GM18873 (cell line): ENCODE results near the gene C15orf61.

ENCODE experiments used
- ATAC-seq: cut with Tn5 transposase; IDR thresholded peaks from one replicate; pipeline ENCODE4 v1.9.1; 2021; ENCODE audit warnings: mild to moderate bottlenecking, moderate library complexity, moderate number of reproducible peaks; ENCODE audit not compliant: unreplicated experiment, low FRiP score

C15orf61 gene

DNA sequence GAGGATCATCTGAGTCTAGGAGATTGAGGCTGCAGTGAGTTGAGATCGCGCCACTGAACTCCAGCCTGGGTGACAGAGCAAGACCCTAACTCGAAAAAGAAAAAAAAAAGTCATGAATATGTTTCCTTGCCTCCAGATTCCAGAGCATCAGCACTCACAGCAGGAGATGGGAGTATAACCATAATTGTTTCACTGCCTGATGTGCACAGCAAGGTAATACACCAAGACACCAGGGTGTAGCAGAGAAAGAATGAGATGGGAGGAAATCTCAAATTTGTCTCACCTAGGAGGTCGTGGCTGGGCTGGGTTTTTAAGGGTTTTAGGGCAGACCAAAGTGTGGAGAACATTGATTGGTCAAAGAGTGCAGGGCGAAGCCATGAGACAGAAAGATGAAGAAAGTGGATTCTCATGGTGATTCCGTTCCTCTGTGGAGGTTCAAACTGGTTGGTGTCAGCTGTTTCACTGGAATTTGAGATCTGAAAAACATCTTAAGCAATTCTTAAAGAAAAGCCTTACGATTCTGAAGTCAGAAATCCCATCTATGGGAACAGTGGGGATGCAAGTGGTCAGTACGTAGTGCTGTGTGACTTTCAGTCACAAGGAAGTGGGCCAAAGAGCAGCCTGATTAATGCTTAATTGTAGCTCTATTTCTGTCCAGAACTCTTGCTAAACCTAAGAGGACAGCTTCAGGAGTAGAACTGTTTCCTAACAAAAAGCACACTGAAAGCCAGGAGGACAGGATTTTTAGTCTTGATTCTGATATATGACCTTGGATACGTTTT, 7.8 kb upstream of the C15orf61 start:
- no peak for ATAC-seq

DNA sequence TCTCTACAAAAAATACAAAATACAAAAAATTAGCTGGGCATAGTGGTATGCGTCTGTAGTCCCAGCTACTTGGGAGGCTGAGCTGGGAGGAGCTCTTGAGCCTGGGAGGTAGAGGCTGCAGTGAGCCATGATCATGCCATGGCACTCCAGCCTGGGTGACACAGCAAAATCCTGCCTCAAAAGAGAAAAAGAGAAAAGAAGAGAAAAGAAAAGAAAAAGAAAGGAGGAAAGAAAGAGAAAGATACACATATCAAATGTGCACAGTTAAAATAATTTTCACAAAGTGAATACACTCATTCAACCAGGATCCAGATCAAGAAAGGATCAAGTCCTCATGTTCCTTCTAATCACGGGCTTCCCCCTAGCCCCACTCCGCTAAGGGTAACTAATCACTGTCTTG, 5.8 kb upstream of the C15orf61 start:
- no peak for ATAC-seq

DNA sequence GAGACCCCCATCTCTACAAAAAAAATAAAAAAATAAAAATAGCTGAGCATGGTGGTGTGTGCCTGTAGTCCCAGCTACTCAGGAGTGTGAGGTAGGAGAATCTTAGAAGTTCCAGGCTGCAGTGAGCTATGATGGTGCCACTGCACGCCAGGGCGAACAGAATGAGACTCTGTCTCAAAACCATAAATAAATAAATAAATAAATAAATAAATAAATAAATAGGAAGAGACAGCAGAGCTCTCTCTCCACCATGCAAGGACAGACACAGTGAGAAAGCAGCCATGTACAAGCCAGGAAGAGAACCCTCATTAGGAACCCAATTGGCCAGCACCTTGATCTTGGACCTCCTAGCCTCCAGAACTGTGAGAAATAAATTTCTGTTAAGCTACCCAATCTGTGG, 5.4 kb upstream of the C15orf61 start:
- ATAC-seq, result no peak

DNA sequence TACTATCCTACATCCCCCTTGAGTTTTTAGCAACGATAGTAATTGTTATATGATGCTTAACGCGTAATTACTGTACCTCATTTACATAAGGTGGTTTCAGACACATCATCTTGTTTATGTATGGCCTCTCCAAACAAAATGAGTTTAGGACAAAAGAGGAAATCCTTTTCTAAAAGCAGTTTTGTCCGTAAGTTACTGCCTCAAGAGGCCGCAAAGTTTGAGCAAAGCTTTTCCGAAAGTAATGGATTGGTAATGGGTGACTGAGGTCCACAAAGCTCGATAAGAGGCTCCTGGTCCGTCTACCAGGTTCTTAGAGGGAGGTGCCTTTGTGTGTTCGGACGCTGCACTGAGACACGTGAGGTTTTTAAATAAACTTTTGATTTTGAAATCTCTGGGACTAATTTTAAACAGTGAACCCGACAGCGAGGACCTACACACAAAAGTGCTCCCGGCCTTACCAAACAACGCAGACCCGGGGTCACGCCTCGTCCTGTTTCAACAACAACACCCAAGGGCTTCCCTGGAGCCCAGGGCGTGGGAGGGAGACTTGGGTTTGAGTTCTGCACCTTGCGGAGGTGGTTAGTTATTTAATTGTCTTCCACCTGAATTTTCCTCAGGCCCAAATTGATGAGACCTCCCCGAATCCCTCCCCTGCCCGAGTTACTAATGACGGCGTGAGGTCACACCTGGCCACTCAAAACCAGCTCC, 456 bp upstream of the C15orf61 start:
- ATAC-seq, result no peak

DNA sequence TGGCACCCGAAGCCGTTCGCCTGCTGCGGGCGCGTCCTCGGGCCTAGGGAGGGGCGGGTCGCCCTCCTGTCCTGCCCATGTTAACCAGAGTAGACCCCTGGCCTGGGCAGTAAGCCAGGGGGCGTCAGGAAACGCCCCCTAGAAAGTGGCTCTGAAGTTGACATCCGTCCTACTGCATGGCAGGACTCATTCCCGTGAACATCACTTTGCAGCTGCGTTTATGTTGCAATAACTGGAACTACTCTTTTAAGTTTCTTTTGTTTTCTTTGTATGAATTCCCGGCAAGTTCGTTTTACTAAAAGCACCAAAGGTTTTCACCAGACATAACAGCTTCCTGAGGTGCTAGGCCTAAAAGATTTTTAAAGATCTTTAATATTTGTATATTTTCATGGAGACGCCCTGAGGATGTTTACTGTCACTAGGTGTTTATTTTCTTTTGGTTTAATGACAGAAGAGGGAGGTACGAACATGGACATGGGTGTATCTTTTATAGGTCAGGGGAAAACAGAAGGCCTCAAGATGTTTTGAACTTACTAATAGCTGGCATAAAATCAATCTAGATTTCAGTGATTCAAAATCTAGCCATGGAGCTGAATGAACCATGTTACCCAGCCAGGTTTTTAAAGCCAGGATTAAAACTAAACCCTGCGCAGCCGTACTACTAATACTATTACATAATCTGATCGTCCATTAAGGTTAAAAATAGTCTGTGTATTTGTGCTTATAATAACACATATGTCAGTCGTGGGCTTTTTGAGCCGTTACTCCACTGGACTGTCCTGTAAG, 1.0 kb downstream of the C15orf61 start:
- ATAC-seq, result peak; percentile 5

DNA sequence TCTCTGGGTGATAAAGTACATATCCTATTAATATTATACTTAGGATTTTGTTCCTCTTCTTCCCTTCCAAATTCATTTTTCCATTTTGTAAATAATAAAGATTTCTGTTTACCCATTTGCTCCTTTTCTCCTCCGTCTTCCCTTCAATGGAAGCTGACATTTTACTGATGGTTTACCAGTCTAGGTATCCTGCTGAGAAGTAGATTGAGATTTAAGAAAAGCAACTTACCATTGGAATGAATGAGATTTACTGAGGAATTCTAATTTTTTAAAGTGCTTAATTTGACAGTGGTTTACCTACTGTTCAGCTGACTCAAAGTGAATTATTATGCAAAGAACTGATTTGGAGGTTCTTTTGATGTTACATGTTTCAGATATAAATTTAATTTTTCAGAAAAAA, 2.4 kb downstream of the C15orf61 start:
- ATAC-seq, result no peak

DNA sequence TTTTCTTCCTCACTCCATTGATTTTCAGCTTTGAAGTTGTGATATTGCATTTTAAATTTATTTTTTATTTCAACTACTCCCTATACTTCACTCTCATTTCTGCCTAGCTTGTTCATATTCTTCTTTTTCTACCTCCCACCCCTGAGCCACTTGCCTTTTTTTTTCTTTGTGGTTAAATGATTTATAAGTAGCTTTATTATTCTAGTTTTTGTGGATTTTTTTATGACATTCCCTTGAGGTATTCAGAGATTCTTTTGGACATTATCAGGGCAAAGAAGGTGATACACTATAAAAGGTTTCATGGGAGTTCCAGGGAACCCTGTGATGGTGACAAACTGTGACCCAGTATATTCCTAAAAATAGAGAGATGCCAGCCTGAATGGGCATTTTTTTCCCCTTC, 3.3 kb downstream of the C15orf61 start:
- no peak for ATAC-seq

DNA sequence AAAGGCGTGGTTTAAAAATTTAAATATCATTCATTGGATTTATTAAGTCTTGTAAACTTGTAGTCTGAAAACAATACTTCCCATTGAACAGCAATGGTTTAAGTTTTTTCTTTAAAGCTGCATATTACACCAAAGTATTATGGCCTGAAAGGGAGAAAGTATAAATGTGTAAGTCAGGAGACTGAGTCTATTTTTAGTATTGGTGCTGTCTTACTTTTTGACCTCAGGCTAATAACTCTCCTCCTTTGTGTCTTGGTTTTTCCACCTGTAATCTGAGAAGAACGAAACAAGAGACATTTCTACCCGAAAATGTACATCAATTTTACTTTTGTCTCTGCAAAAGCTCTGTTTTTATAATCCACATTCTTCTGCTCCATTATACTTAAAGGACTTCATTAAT, 7.6 kb downstream of the C15orf61 start:
- no peak for ATAC-seq

DNA sequence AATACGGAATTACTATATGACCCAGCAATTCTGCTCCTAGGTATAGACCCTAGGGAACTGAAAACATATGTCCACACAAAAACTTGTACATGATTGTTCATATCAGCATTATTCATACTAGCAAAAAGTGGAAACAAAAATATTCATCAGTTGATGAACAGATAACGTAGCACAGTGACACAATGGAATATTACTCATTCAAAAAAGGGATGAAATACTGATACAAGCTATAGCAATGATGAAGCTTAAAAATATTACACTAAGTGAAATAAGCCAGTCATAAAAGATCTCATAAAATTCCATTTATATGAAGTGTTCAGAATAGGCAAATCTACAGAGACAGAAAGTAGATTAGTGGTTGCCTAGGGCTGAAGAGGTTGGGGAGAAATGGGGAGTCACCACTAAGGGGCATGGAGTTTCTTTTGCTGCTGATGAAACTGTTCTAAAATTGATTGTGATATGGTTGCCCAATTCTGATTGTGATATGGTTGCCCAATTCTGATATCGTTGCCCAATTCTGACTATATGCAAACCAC, 10.5 kb downstream of the C15orf61 start:
- no peak for ATAC-seq

DNA sequence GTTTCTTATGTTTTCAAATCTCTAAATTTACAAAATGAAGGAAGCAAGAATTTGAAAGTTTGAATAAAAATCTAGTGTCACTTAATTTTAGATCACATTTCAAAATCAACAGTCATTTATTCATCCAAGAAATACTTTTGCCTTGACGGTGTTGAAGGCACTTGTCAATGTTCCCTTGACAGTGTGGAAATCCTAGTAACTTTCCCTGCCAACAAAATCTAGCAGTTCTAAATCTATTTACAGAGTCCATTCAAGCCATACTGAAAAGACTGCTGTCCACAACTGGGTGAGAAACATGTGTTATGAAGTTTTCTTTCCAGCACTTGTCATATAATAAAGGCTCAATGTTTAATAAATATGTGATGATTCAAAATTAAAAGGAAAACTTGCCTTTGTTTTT, 12.9 kb downstream of the C15orf61 start:
- ATAC-seq, result no peak

DNA sequence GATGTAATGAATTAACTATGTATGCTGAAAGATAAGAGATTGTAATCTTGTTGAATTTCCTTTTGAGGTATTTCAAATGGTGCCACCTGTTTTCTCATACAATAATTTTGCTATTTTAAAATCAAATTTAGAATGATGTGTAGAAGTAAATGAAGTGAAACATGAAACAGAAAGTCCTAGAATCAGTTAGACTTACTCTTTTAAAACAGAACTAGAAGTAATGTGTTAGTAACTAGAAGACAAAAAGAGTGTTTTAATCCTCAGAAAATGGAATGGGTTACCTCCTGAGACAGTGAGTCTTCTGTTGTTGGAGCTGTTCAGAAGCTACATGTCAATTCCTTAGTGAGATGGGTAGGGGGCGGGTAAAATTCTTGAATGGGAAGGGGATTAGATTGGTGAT, 13.4 kb downstream of the C15orf61 start:
- no peak for ATAC-seq

DNA sequence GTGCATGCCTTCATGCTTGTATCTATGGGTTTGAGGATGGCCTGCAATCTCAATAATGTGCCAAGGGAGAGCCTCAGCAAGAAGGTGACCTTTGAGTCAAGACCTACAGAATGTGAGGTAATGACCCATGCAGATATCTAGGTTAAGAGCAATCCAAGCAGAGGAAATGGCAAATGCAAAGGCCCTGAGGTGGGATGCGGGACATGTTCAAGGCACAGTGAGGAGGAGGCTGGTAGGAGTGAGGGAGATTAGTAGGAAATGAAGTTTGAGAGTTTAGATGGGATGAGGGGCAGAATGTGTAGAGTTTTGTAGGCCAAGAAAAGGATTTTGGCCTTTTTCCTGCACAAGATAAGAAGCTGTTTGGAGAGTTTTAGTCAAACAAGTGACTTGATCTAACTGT, 16.8 kb downstream of the C15orf61 start:
- no peak for ATAC-seq

DNA sequence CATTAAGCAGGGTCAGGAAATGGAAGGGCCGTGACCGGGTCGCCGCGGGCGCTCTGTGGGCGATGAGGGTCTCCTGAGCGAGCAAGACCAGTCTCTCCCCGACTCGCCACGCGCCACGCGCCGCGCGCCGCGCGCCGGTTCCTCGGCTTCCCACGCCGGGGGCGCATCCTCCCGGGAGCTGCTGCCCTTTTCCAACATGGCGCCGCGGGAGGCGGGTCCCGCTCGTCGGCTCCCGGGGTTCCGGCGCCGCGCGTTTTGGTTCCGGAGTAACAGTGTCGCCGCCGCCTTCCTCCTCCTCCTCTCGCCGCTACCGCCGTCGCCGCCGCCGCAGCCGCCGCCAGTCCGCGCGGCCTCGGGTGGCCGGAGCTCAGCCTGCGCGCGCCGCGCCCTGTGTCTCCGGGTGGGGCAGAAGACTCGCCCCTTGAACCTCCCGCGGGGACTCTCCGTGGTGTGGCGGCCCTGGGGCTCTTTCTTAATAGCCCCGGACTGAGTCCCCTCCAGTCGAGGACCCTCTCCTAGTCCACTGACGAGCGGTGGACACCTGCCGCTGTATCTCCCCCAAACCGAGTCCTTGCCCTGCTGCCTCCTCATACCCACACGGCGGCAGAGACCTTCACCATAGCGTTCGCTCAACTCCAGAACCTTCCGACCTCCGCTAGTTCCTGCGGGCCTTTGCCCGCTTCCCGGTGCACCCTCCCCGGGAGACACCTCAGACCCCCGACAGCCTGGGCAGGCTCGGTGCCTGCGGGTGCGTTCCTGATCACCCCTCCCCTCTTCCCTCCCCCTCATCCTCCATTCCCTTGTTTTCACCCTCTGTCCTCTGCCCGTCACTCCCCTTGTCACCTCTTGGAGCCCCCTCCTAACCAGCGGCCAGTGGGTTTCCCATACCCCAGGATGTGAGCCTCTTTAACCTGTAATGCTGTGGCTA, 21.8 kb downstream of the C15orf61 start, which contains the start of gene MAP2K5:
TSS of gene MAP2K5 (plus strand) at position 284 of the 928 bp plus-strand sequence. CDS start at position 917, 633 bp downstream.
- no peak for ATAC-seq

DNA sequence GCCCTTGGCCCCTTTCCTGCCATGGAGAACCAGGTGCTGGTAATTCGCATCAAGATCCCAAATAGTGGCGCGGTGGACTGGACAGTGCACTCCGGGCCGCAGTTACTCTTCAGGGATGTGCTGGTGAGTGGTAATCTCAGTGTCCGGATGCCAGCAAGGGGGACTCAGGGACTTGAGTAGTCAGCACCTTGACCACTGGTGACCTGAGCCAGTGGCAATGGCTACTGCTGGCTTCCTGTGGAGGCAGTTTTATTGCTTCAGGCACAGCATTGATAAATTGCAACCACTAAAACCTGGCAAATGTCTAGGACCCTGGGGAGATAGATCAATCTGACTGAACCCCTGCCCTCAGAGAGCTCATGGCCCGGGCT, 22.4 kb downstream of the C15orf61 start:
- ATAC-seq, result no peak

DNA sequence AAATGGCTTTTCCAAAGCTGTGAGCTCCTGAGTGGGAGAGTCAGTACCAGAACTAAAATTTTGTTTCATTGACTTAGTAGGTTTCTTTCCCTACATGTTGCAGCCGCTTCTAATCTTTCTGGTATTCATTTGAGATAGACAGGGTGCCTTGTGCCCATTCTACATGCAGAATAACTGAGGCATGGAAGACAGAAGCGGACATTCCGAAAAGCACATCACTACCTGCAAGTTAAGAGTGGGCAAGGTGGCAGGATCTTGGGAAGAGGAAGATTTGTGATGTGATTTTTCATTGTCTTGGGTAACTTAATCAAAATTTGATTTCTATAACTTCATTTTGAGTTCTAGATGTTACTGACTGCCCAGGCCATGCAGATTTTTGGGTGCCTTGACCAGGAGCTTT, 23.5 kb downstream of the C15orf61 start:
- ATAC-seq, result no peak

DNA sequence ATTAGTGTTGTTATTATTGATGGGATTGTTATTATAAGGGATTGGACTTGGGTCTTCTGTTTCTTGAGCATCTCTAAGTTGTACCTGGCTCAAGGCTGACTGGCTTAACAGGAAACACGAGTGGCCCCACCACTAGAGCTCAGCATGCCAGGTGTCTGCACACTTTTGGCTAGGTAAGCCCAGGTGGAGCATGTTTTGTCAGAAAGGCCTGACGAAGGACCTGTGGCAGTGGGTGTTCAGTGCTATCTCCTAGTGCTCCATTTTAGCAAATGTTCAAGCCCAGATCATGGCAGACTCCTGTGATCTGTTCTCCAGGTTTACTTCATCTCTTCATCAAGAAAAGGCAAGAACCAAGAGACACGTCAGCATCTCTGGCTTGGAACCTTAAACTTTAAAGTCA, 24.9 kb downstream of the C15orf61 start:
- no peak for ATAC-seq

DNA sequence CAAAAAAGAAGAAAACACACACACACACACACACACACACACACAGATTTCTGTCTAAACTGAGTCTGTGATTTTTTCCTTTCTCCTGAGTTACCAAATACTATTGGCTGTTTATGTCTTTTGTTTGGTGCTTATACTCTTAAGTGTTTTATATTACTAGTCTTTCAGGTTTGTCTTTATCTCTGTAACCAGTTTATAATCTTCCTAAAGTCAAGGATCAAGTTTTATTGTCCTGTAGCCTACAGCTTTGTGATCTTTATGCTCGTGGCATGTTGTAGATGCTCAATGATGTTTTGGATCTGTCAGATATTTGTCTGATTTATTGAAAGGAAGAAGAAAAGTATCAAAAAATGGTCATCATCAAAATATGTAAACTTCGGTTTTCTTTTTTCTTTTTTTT, 26.1 kb downstream of the C15orf61 start:
- no peak for ATAC-seq

DNA sequence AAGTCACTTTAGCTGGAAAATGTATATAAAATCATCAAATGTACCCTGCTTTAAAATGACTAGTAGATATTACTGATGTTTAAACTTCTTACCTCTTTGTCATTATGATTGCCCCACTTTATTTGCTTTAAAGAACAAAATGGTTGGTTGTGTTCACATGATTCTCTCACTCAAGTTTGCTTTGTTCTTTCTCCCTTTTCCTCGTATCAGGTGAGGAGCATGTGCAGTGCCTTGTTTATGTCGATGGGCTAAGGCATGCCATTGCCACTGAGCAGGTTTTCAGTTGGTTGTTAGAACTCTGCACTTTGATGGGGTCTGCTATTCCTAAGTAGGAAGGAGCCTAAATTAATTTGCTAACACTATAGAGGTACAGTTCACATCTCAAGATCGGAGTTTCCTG, 26.9 kb downstream of the C15orf61 start:
- ATAC-seq, result no peak

DNA sequence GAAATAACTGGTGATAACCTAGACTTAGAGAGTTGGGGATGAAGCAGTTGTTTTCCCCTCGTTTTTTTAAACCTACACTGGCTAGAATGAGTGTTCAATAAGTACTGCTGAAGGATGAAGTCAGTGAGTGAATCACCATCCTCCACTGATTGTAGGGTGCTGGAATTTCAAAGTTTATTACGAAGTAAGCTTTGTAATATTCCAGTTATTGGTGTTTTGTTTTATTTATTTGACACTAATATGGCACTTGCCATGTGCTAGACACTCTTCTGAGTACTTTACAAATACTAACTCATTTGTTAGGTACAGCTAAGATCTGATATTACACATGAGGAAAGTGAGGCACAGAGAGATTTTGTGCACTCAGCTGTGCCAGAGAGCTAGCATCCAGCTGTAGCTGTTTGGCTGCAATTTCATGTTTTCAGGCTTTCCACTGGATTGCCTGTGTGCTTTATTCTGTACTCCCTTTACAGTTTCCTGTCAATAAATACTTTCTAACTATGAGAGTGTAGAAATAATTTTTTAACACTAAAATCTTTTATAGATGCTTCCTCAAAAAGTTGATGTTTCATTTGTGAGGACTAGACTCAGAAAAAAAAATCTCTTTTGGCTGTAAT, 27.4 kb downstream of the C15orf61 start:
- ATAC-seq, result no peak
